Heart left ventricle (tissue), 16 donors: ENCODE data around the gene PDIK1L. TPM values are rescaled to one million over a fixed set of nuclear protein-coding genes. Genes with fewer than 3 reads are reported as not detected.

Experiments
- ATAC-seq, 4 donors: fragments of 200-7000 bp; cut with Tn5 transposase; one replicate each; pipeline ENCODE4 v1.9.1; 2020 to 2022; ENCODE audit warnings: moderate library complexity in 4 of 4, mild to moderate bottlenecking in 3 of 4, moderate number of reproducible peaks in 1 of 4
- DNase-seq, 5 donors: peaks; one replicate each; pipeline ENCODE4 v3.0.0-alpha.2; 2020
- H3K27ac ChIP-seq, 12 donors: fragments of 200-600 bp; sonication (generic) in 4 of 12; one replicate each; pipeline versions ENCODE4 v1.5.0 to v1.8.0; 2016 to 2022; ENCODE audit warnings: mild to moderate bottlenecking in 2 of 12
- H3K27me3 ChIP-seq, 9 donors: fragments of 200-600 bp; sonication (generic) in 2 of 9; one replicate each; pipeline versions ENCODE4 v1.5.1 to v1.8.0; 2016 to 2022; ENCODE audit warnings: mild to moderate bottlenecking in 3 of 9
- H3K36me3 ChIP-seq, 9 donors: fragments of 200-600 bp; sonication (generic) in 2 of 9; one replicate each; pipeline versions ENCODE4 v1.5.0 to v1.8.0; 2018 to 2022; ENCODE audit warnings: mild to moderate bottlenecking in 2 of 9
- H3K4me1 ChIP-seq, 12 donors: fragments of 200-600 bp; sonication (generic) in 4 of 12; one replicate each; pipeline versions ENCODE4 v1.5.0 to v1.8.0; 2016 to 2022; ENCODE audit warnings: mild to moderate bottlenecking in 3 of 12
- H3K4me3 ChIP-seq, 12 donors: fragments of 200-600 bp; sonication (generic) in 4 of 12; one replicate each; pipeline versions ENCODE4 v1.5.0 to v1.8.0; 2017 to 2022; ENCODE audit warnings: mild to moderate bottlenecking in 9 of 12, moderate library complexity in 4 of 12
- H3K9me3 ChIP-seq, 12 donors: fragments of 200-600 bp; sonication (generic) in 4 of 12; one replicate each; pipeline versions ENCODE4 v1.5.0 to v1.8.0; 2016 to 2022; ENCODE audit warnings: mild to moderate bottlenecking in 1 of 12
- CTCF ChIP-seq, 12 donors: fragments of 200-600 bp; sonication (generic) in 4 of 12; IDR thresholded peaks; one replicate each; pipeline versions ENCODE4 v1.5.0 to v1.8.0; 2018 to 2022; ENCODE audit warnings: antibody characterized with exemption in 12 of 12, mild to moderate bottlenecking in 5 of 12
- POLR2A ChIP-seq, 2 donors: fragments of 450-650 bp; IDR thresholded peaks; one replicate each; pipeline ENCODE4 v1.6.1; 2017; ENCODE audit warnings: antibody characterized with exemption in 2 of 2, mild to moderate bottlenecking in 2 of 2, moderate library complexity in 2 of 2
- WGBS, 4 donors: extraction: QIAGEN DNeasy Blood & Tissue Kit in 2 of 4; methylation state at CpG; one replicate each; pipeline versions ENCODE4 v1.1.5 to v1.1.7; 2013 to 2018; 5-methylcytosine and 5-hydroxymethylcytosine counted together
- intact Hi-C, 10 donors: fragments of 100-400 bp; cut with DNase I; formaldehyde crosslinking; loops; one replicate each; pipeline versions ENCODE4 v1.11.1 to v1.14.2; 2022
- polyA plus RNA-seq, 2 donors: library from polyadenylated mRNA; stranded (reverse); fragments of 200-250 nt; gene quantifications; one replicate each; pipeline ENCODE4 v1.2.3, GENCODE V29; 2013
- total RNA-seq, 9 donors: library from RNA; depleted of rRNA in 2 of 9; stranded (reverse); fragments of >200 nt in 2 of 9; fragmentation: NEBNext Ultra II Directional in 3 of 9; extraction: Animal tissue kit (Norgen Biotek cat#: 25700) in 3 of 9; gene quantifications; one replicate each; pipeline versions ENCODE4 v1.1.0 to v1.2.4, GENCODE V29; 2016 to 2023
- donor health status: ischemic (EF 13 %, LVEDD 7.1; RV severe dilation, severe dysfunction).
- donor health status: healthy with polysubstance abuse.
- donor health status: DM: no; HTN: yes; CAD: no.
- donor health status: DM: no; HTN: no; CAD: no.
- donor health status: ischemic (EF 25% LVEDD 6.9; RV normal size, moderate dysfunction).
- donor health status: ischemic (EF 25% LVEDD 5.7; RV mildly dilated, moderate dysfunction).
- donor health status: healthy.
- donor health status: DM: yes; HTN: yes; CAD: no.
- donor health status: ischemic (EF 35%, LVEDD 5.7; RV mildly dilated, moderate dysfunction).
- donor health status: nonischemic (EF 11% LVEDD 7.7; RV severe dilation, severe dysfunction).
- donor health status: DM: yes; HTN: yes; CAD: no.
- donor health status: PGD.
- donor health status: ischemic (EF 29% LVEDD 5.4; RV normal size, mild dysfunction).
- donor health status: nonischemic (EF 23%, LVEDD 6.1; RV moderate dilation, normal function).

PDIK1L gene
- total and polyA plus RNA-seq, 11 donors = 2.1 to 9.3 (median 5.7) TPM

GRCh38 chr1:26078286-26079177 is 33.1 kb upstream of the PDIK1L start:
- ATAC-seq (no peak), DNase-seq (no peak)
- H3K4me3 ChIP-seq = no peak overlapping the region
- no peaks in the 10 kb centered on the region for H3K36me3 ChIP-seq
- H3K9me3 ChIP-seq = no peaks in the 10 kb centered on the region
- peak overlapping the region; percentile 11 to 90 (median 63) for H3K27ac ChIP-seq
- 45 to 62% (median 49%) methylated on average over 8 of the region's 8 CpGs for WGBS, 4 donors
- no peak for TF ChIP-seq CTCF (IDR thresholded peaks at IDR 0.05)
- TF ChIP-seq POLR2A (IDR thresholded peaks at IDR 0.05) = no peak
- peaks cover 0 to 50% (median 6%) of the 10 kb centered on the region in 12 donors for H3K4me1 ChIP-seq
- H3K27me3 ChIP-seq = peaks cover 0 to 6% (median 0%) of the 10 kb centered on the region in 9 donors
- intact Hi-C loops = no loop called here

- 45 to 54% (median 49%) methylated on average over 6 to 7 of the region's 7 CpGs for WGBS, 4 donors
- intact Hi-C loops = no loop called here
- peaks cover 0 to 53% (median 6%) of the 10 kb centered on the region in 12 donors for H3K4me1 ChIP-seq
- H3K27ac ChIP-seq = peak overlapping the region; percentile 11 to 90 (median 63)
- DNase-seq (no peak), ATAC-seq (no peak)
- H3K36me3 ChIP-seq = no peaks in the 10 kb centered on the region
- no peaks in the 10 kb centered on the region for H3K9me3 ChIP-seq
- H3K27me3 ChIP-seq = peaks cover 0 to 6% (median 0%) of the 10 kb centered on the region in 9 donors
- TF ChIP-seq POLR2A (IDR thresholded peaks at IDR 0.05) = no peak
- no peak for TF ChIP-seq CTCF (IDR thresholded peaks at IDR 0.05)
- no peak overlapping the region for H3K4me3 ChIP-seq
Measured at GRCh38 chr1:26079178-26079563, 32.5 kb upstream of the PDIK1L start.

- no peak for ATAC-seq
- 63 to 68% (median 65%) methylated on average over 9 of the region's 9 CpGs for WGBS, 4 donors
Measured at GRCh38 chr1:26079960-26080814, 31.4 kb upstream of the PDIK1L start.

More at GRCh38 chr1:26079960-26080814, 31.4 kb upstream of the PDIK1L start:
- H3K36me3 ChIP-seq = no peaks in the 10 kb centered on the region
- H3K9me3 ChIP-seq = no peaks in the 10 kb centered on the region
- intact Hi-C loops = loop anchor here in 1 of 10 donors (5.0 kb wide), 1 partner anchor 43 kb away; no protein-coding TSS in a partner anchor
- no peak overlapping the region for H3K4me3 ChIP-seq
- H3K27ac ChIP-seq = peak overlapping the region in 10 of 12 donors; percentile 2 to 90 (median 63)
- H3K27me3 ChIP-seq = peaks cover 0 to 6% (median 0%) of the 10 kb centered on the region in 9 donors
- no peak for DNase-seq
- TF ChIP-seq CTCF (IDR thresholded peaks at IDR 0.05) (no peak), POLR2A (IDR thresholded peaks at IDR 0.05) (no peak)
- peaks cover 0 to 49% (median 5%) of the 10 kb centered on the region in 12 donors for H3K4me1 ChIP-seq
